HG03521 (cell line): ENCODE results near the gene MAP6D1.
"Not testable (repeated sequence)": the region's sequence is repeated elsewhere in the genome, so short reads cannot be mapped to it uniquely, and the experiment has no call there.

Source experiments
- ATAC-seq: cut with Tn5 transposase; IDR thresholded peaks from one replicate; pipeline ENCODE4 v1.9.1; 2021; ENCODE audit warnings: mild to moderate bottlenecking, moderate library complexity; ENCODE audit not compliant: unreplicated experiment

Gene MAP6D1

GRCh38 chr3:183801601-183802000 is 23.8 kb downstream of the MAP6D1 start:
- no peak for ATAC-seq

- no peak for ATAC-seq
Measured at GRCh38 chr3:183800243-183800863, 25.0 kb downstream of the MAP6D1 start.

- no peak for ATAC-seq
Measured at GRCh38 chr3:183799461-183799860, 25.9 kb downstream of the MAP6D1 start.

- ATAC-seq = no peak
Measured at GRCh38 chr3:183797996-183798395, 27.4 kb downstream of the MAP6D1 start.

- no peak for ATAC-seq
Measured at GRCh38 chr3:183796372-183796771, 29.0 kb downstream of the MAP6D1 start.

GRCh38 chr3:183794452-183794851 is 30.9 kb downstream of the MAP6D1 start:
- ATAC-seq = no peak

GRCh38 chr3:183792976-183793375 is 32.4 kb downstream of the MAP6D1 start:
- ATAC-seq = no peak

GRCh38 chr3:183790700-183791099 is 34.7 kb downstream of the MAP6D1 start:
- no peak for ATAC-seq

- no peak for ATAC-seq
Measured at GRCh38 chr3:183789826-183790225, 35.6 kb downstream of the MAP6D1 start.

- not testable (repeated sequence) for ATAC-seq
Measured at GRCh38 chr3:183784503-183784902, 40.9 kb downstream of the MAP6D1 start.

- ATAC-seq = no peak
Measured at GRCh38 chr3:183782576-183783276, 42.7 kb downstream of the MAP6D1 start.

GRCh38 chr3:183781246-183781645 is 44.1 kb downstream of the MAP6D1 start:
- ATAC-seq = no peak

- ATAC-seq = no peak
Measured at GRCh38 chr3:183779896-183780465, 45.4 kb downstream of the MAP6D1 start.

GRCh38 chr3:183777016-183777618 is 48.3 kb downstream of the MAP6D1 start:
- no peak for ATAC-seq

- ATAC-seq = not testable (repeated sequence)
Measured at GRCh38 chr3:183776451-183776850, 48.9 kb downstream of the MAP6D1 start.

- ATAC-seq = no peak
Measured at GRCh38 chr3:183775781-183776180, 49.6 kb downstream of the MAP6D1 start.

GRCh38 chr3:183774631-183775030 is 50.7 kb downstream of the MAP6D1 start:
- no peak for ATAC-seq

GRCh38 chr3:183769453-183769852 is 55.9 kb downstream of the MAP6D1 start:
- ATAC-seq = no peak

- no peak for ATAC-seq
Measured at GRCh38 chr3:183768114-183768513, 57.3 kb downstream of the MAP6D1 start.

- ATAC-seq = no peak
Measured at GRCh38 chr3:183766745-183767606, 58.4 kb downstream of the MAP6D1 start.

GRCh38 chr3:183766107-183766506 is 59.3 kb downstream of the MAP6D1 start:
- ATAC-seq = no peak
